Measurements from ENCODE around the gene KY.

KY gene

GRCh38 chr3:134650431-134651346, at the start of gene KY:
Gene KY (minus strand): TSS chr3:134651022. CDS start chr3:134650960, 62 bp downstream.
- peak in 51 of 58 donors; percentile 23 to 81 (median 55) for DNase-seq

- DNase-seq: no peak
These were observed 48.9 kb upstream of the KY start for GRCh38 chr3:134699721-134700120.

- no peak for DNase-seq
These were observed 48.4 kb upstream of the KY start for GRCh38 chr3:134699141-134699711.

GRCh38 chr3:134697830-134698689, 47.2 kb upstream of the KY start:
- peak in 23 of 58 donors; percentile 8 to 66 (median 28) for DNase-seq

- DNase-seq: no peak
These were observed 45.3 kb upstream of the KY start for GRCh38 chr3:134696155-134696554.

- DNase-seq: no peak
These were observed 44.2 kb upstream of the KY start for GRCh38 chr3:134694946-134695543.

GRCh38 chr3:134694466-134694865, 43.6 kb upstream of the KY start:
- peak in 10 of 58 donors; percentile 5 to 45 (median 13) for DNase-seq

GRCh38 chr3:134693804-134694203, 43.0 kb upstream of the KY start:
- DNase-seq: no peak

- no peak for DNase-seq
These were observed 42.4 kb upstream of the KY start for GRCh38 chr3:134693226-134693625.

- DNase-seq: no peak
These were observed 39.4 kb upstream of the KY start for GRCh38 chr3:134690226-134690625.

- DNase-seq: no peak
These were observed 36.8 kb upstream of the KY start for GRCh38 chr3:134687642-134688041.

- DNase-seq: no peak
These were observed 35.3 kb upstream of the KY start for GRCh38 chr3:134685929-134686802.

GRCh38 chr3:134682196-134682880, 31.5 kb upstream of the KY start:
- DNase-seq: no peak

GRCh38 chr3:134681522-134681900, 30.7 kb upstream of the KY start:
- peak in 6 of 58 donors; percentile 14 to 29 (median 17) for DNase-seq

- no peak for DNase-seq
These were observed 30.1 kb upstream of the KY start for GRCh38 chr3:134680796-134681521.

- no peak for DNase-seq
These were observed 27.1 kb upstream of the KY start for GRCh38 chr3:134677987-134678308.

GRCh38 chr3:134677196-134677986, 26.6 kb upstream of the KY start:
- no peak for DNase-seq

- DNase-seq: no peak
These were observed 25.0 kb upstream of the KY start for GRCh38 chr3:134675726-134676256.

Data from anterior cingulate cortex (tissue), 58 donors.